Measurements from ENCODE around the gene GUK1.

Gene GUK1

GRCh38 chr1:228139931-228140723, at the start of gene GUK1:
Gene GUK1 (plus strand): TSS chr1:228140279. CDS start chr1:228140303, 24 bp downstream.
- peak; percentile 100 for DNase-seq

GRCh38 chr1:228090613-228091081, 49.4 kb upstream of the GUK1 start:
- DNase-seq, result no peak

GRCh38 chr1:228091084-228091483, 49.0 kb upstream of the GUK1 start:
- no peak for DNase-seq

- DNase-seq, result no peak
Measured at GRCh38 chr1:228092342-228093049, 47.6 kb upstream of the GUK1 start.

GRCh38 chr1:228093050-228093906, 46.8 kb upstream of the GUK1 start:
- no peak for DNase-seq

DNA sequence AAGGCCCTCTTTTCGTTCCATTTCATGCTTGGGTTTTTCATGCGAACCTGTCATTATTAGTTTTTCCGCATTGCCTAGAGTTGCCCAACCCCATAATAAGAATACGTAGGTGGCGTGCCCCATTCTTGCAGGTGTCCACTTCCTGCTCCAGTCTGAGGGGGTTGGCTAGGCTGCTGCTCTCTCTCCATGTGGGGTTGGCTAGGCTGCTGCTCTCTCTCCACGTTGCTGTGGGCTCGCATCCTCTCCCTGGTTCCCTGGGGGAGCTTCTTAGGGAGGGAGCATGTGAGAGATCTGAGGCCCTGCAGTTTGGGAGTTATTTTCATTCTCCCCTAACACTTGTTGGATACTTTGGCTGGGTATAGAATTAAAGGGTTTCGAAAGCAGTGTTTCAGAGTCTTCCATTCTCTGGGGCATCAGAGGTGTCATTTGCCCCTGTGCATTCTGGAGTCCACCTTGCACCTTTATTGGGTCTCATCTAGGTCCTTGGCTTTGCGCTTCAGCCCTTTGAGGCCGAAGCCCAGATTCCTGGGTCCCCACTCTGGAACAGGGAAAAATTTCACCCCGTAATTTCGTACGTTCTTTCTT, 45.6 kb upstream of the GUK1 start:
- DNase-seq, result no peak

GRCh38 chr1:228095161-228095560, 44.9 kb upstream of the GUK1 start:
- no peak for DNase-seq

DNA sequence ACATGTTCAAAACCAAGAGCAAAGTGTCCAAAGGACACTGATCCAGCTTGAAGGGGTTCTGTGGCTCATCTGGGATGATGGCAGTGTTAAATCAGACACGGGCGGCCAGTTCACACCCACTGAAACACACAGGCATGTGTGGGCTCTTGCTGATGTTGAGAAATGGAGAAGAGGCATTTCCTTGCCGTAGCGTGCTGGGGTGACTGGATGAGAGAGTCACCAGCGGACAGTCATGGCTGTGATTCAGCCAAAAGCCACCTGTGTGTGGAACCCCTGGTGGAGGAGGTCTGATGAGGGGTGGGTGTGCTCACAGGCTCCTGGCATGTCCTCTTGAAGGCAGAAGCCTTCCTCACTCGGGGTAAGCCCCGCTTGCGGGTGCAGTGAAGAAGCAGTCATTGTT, 44.1 kb upstream of the GUK1 start:
- no peak for DNase-seq

- DNase-seq, result no peak
Measured at GRCh38 chr1:228096416-228097332, 43.4 kb upstream of the GUK1 start.

DNA sequence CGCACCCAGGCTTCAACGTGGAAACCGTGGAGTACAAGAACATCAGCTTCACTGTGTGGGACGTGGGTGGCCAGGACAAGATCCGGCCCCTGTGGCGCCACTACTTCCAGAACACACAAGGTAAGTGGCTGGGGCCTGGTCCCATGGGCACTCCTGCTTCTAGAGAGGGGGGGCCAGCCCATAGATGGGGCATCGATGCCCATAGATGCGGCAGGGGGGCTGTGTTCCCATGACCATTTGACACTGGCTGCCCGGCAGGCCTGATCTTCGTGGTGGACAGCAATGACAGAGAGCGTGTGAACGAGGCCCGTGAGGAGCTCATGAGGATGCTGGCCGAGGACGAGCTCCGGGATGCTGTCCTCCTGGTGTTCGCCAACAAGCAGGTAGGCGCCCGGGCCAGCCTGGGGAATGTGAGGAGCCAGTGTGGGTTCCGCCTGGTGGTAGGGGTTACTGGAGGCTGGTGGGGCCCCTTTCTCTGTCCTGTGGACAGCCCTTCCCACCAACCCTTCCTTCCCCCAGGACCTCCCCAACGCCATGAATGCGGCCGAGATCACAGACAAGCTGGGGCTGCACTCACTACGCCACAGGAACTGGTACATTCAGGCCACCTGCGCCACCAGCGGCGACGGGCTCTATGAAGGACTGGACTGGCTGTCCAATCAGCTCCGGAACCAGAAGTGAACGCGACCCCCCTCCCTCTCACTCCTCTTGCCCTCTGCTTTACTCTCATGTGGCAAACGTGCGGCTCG, 42.6 kb upstream of the GUK1 start:
- no peak for DNase-seq

GRCh38 chr1:228098323-228098931, 41.7 kb upstream of the GUK1 start:
- no peak for DNase-seq

DNA sequence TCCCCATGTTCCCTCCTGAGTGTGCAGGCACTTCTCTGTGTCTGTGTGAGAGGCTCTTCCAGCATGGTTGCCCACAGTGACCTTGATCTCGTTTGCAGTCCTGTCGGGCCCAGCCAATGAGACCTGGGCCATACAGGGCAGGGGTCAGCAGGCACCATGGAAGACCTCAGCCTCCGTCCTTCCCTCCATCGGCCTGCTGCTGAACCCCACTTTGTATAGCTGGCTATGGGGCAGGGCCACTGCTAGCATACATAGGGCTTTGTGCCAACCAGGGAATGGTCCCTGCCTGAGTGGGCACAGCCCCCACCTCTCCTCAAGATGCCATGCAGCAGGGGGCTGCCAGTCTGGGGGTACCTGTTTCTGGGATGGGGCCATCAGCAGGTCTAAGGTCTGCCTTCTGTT, 40.7 kb upstream of the GUK1 start:
- no peak for DNase-seq

GRCh38 chr1:228100822-228101613, 39.1 kb upstream of the GUK1 start:
- DNase-seq, result no peak

GRCh38 chr1:228101614-228101993, 38.5 kb upstream of the GUK1 start:
- DNase-seq, result no peak

GRCh38 chr1:228101994-228102790, 37.9 kb upstream of the GUK1 start:
- peak; percentile 54 for DNase-seq

DNA sequence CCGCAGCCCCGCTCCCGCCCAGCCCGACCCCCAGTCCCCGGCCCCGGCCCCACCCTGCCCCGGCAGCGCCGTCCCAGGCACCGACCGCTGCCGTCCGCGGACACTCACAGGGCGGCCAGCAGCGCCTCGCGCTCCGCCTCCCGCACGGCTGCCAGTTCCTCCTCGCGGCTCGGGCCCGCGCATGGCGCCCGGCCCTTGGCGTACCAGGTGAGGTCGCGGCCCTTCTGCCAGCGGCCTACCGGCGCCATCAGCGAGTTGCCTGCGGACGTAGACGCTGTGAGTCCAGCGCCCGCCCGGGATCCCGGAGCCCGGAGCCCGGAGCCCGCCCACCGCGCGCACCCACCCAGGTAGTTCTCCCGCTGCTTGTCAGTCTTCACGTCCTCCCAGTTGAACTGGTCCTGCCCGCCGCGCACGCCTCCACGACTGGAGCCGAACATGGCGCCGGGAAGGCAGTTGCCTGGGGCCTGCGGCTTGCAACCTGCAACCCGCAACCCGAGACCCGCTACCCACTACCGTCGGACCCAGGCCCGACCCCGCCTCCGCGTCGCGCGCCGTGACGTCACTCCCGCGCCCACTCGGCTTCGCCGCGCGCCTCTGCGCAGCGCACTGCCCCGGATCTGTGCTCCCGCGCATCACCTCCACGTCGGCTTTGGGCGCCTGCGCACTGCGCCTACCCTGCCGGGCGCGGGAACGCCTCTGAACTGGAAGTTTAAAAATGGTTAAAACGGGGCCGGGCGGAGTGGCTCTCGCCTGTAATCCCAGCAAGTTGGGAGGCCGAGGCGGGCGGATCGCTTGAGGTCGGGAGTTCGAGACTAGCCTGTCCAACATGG, 37.1 kb upstream of the GUK1 start, which contains the start of gene C1orf35:
Gene C1orf35, minus strand, starts transcription at position 535 of the 830 bp plus-strand sequence. Its CDS starts 98 bp downstream, at position 437.
- peak; percentile 91 for DNase-seq

DNA sequence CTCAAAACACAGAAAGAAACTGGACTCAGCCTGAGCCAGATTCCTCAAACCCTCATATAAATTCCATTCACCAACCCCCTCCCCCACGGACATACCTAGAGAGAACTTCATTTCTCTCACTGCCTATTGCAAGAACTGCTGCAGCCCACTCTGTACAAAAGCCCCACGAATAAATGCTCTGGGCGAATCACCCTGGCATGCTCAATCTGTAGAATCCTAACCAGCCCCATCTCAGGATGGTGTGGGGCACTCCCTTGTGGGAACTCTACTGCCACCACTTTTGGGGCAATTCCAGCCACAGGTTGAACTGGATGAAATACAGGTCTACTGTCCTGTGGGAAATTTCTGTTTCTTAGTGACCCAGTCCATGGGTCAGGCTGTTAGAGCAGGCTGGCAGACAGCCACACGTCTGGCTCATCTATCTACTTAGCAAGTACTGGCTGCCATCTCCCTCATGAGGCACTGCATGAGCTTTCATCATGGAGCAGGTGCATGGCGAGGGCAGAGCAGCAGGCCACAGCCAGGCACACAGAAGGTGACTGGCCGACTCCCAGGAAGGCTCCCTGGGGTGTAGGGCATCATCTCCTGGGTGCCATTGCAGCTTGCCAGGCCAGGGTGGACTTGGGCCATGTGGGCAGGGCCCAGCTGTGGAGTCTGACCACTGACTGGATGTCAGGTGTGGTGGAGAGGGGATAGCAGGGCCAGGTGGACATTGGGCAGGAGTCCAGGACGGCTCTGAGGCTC, 35.4 kb upstream of the GUK1 start:
- DNase-seq, result no peak

Data from EL (cell line).